ENCODE data around the gene KRT26. TPM values are rescaled to one million over a fixed set of nuclear protein-coding genes. Genes with fewer than 3 reads are reported as not detected.
"Not testable (repeated sequence)": the region's sequence is repeated elsewhere in the genome, so short reads cannot be mapped to it uniquely, and the experiment has no call there.

Gene KRT26
- total RNA-seq: 18.3 TPM

- DNase-seq: no peak
Measured at GRCh38 chr17:40772101-40772500, at the start of gene KRT26. Gene KRT26 (minus strand): TSS chr17:40772201. CDS start chr17:40772113, 88 bp downstream.

- DNase-seq: no peak
Measured at GRCh38 chr17:40821536-40821935, 49.5 kb upstream of the KRT26 start.

GRCh38 chr17:40820228-40820838, 48.3 kb upstream of the KRT26 start:
- no peak for DNase-seq

GRCh38 chr17:40819528-40820125, 47.6 kb upstream of the KRT26 start:
- peak; percentile 38 for DNase-seq

GRCh38 chr17:40818733-40819527, 46.9 kb upstream of the KRT26 start:
- peak; percentile 34 for DNase-seq

- DNase-seq: no peak
Measured at GRCh38 chr17:40818343-40818732, 46.3 kb upstream of the KRT26 start.

- DNase-seq: no peak
Measured at GRCh38 chr17:40817103-40817682, 45.2 kb upstream of the KRT26 start.

GRCh38 chr17:40816569-40816968, 44.6 kb upstream of the KRT26 start:
- DNase-seq: no peak

GRCh38 chr17:40815381-40815780, 43.4 kb upstream of the KRT26 start:
- no peak for DNase-seq

GRCh38 chr17:40814657-40815056, 42.7 kb upstream of the KRT26 start:
- DNase-seq: not testable (repeated sequence)

GRCh38 chr17:40813804-40814203, 41.8 kb upstream of the KRT26 start:
- DNase-seq: no peak

GRCh38 chr17:40812639-40813038, 40.6 kb upstream of the KRT26 start:
- DNase-seq: no peak

GRCh38 chr17:40810494-40810893, 38.5 kb upstream of the KRT26 start:
- no peak for DNase-seq

GRCh38 chr17:40809721-40810421, 37.9 kb upstream of the KRT26 start:
- peak; percentile 58 for DNase-seq

GRCh38 chr17:40806131-40806530, 34.1 kb upstream of the KRT26 start:
- DNase-seq: no peak

- DNase-seq: peak; percentile 33
Measured at GRCh38 chr17:40803617-40804082, 31.6 kb upstream of the KRT26 start.

GRCh38 chr17:40801157-40801556, 29.2 kb upstream of the KRT26 start:
- DNase-seq: no peak

GRCh38 chr17:40800381-40800780, 28.4 kb upstream of the KRT26 start:
- no peak for DNase-seq

- DNase-seq: no peak
Measured at GRCh38 chr17:40799859-40800258, 27.9 kb upstream of the KRT26 start, which contains the start of gene KRT28. Gene KRT28 (minus strand): TSS chr17:40799959. CDS start chr17:40799893, 66 bp downstream.

GRCh38 chr17:40796846-40797245, 24.8 kb upstream of the KRT26 start:
- no peak for DNase-seq

GRCh38 chr17:40795019-40795667, 23.1 kb upstream of the KRT26 start:
- no peak for DNase-seq

GRCh38 chr17:40794466-40794865, 22.5 kb upstream of the KRT26 start:
- DNase-seq: no peak
